GM19455 (cell line): Measurements from ENCODE around the gene PIGM.

Source experiments
- ATAC-seq: cut with Tn5 transposase; IDR thresholded peaks from one replicate; pipeline ENCODE4 v1.9.1; 2021; ENCODE audit not compliant: unreplicated experiment

Gene PIGM

GRCh38 chr1:160022330-160023310, 9.2 kb downstream of the PIGM start:
- no peak for ATAC-seq

- no peak for ATAC-seq
These were observed 10.3 kb downstream of the PIGM start for GRCh38 chr1:160021376-160022074.

DNA sequence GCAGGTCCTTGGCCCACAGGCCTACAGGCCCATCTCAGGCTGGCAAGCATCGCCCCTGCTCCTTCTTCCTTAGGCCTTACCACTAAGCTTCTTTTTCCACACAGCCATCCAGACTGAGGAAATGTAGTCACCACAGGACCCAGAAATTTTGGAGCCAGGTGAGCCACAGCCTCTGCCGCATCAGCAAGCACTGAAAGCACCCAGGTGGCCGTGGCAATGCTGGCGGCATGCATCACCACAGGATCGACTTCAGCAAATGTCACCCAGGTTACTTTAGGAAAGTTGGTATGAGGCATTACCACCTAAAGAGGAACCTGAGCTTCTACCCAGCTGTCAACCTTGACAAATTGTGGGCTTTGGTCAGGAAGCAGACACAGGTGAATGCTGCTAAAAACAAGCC, 11.6 kb downstream of the PIGM start:
- no peak for ATAC-seq

- no peak for ATAC-seq
These were observed 12.9 kb downstream of the PIGM start for GRCh38 chr1:160018900-160019299.

DNA sequence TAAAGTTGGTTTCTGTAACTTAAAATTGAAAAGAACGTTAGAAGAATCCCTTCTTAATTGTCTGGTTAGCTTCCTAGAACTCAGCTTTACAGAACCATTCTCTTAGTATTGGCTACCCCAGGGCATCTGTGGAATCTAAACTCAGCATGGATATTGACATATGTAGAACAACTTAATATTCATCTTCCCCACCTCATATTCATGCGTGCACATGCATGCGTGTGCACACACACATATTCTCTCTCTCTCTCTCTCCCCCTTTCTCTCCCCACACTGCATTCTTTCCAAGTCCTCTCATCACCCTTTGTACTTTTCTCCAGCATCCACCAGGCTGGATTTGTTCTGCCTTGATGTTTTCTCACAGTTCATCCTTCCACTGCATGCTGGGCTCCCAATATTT, 13.4 kb downstream of the PIGM start:
- ATAC-seq = no peak

GRCh38 chr1:160017592-160017991, 14.2 kb downstream of the PIGM start:
- ATAC-seq = no peak

DNA sequence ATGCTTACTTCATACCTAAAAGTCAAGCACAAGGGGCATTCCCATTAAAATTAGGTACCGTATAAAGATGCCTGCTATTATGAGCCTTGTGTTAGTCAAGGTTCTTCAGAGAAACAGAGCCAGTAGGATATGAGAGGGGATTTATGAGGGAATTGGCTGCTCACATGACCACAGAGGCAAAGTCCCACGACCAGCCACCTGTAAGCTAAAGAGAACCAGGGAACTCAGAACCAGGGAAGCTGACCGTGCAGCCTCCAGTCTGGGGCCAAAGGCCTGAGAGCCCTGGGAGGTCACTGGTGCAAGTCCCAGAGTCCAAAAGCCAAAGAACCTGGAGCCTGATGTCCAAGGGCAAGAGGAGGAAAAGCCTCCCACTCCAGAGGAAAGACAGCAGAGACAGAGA, 20.0 kb downstream of the PIGM start:
- no peak for ATAC-seq

- no peak for ATAC-seq
These were observed 22.0 kb downstream of the PIGM start for GRCh38 chr1:160009801-160010200.

DNA sequence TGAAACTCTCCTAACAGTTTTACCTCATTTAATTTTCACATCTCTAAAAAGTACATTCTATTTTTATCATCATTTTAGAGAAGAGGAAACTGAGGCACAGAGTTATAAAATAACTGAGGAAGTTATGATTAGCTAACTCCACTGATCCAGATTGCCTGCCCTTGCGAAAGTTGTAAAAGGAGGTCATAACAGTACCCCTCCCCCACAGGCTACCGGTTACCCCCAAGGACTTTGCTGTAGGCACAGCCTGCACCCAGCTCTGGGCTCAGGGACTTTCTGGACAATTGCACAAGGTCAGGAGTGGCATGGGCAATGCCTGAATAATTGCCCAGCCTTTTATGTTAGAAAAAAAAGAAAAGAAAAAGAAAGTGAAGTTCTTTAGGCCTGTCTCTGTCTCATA, 22.7 kb downstream of the PIGM start:
- ATAC-seq = no peak

DNA sequence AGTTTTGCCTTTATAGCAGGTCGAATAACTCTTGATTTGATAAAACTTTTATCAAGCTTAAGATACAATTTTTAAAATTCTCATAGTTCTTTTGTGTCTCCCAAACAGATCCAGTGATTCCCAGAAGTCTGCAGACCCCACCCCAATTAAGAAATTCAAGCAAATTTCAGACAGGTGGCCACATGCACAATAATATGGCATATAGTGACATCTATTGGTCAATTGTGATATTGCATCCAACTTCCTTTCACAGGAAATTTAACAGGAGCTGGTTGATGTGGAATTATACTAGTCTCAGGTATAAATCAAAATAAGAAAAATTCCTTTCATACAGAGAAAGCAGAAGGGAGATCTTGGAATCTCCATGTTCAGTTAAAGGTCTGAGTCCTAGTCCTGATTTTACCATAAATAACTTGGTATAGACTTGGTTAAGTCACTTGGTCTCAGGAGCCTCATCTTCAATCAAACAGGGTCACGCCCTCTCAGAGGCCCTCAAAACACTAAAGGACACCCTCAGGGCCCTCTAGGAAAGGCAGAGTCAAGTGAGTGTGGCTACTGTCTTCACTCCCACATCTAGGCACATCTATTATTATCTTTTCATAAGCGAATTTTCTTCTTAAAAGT, 24.1 kb downstream of the PIGM start:
- ATAC-seq = no peak

DNA sequence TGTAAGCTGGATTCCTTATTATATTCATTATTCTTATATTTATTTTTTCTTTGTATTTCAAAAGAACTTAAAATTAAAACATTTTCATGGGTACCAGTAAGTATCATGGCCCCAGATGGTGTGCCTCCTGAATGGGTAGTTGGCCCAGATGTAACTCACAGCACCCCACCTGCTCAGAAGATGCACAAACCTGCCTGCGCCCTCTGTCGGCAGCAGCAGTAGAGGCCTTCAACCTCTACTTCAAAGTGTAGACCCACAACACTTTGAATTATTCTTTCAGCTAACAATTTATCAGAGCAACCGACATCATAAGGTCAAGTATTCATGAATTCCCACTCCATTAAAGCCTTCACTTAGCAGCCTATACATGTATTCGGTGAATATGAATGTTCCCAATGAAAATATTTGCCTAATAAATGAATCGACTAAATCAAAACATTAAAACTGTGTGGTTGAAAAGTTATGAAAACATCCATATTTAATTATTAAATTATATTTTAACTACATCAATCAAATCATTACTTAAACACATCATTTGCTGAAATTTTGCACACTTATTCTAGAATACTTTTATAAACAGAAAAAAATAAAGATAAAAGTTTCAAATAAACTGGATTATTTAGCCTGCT, 25.4 kb downstream of the PIGM start:
- ATAC-seq = no peak

GRCh38 chr1:160005070-160005469, 26.7 kb downstream of the PIGM start:
- no peak for ATAC-seq

DNA sequence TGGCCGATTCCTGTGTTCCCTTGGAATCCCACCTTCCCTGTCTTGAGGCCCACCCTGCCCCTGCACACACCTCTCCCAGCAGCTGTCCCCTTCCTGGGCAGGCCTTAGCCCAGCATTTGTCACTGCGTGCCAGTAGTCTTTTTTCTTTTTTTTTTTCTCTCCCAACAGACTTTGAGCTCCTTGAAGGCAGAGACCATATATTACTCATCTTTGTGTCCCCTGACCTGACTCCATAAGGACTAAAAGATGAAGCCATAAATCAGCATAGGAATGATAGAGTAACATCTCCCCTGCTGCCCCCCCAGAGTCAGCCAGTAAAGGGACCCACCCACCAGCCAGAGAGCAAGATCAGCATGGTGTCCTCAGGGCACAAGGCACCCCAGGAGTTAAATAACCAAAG, 27.4 kb downstream of the PIGM start:
- ATAC-seq = no peak

- ATAC-seq = no peak
These were observed 27.8 kb downstream of the PIGM start for GRCh38 chr1:160004001-160004400.

DNA sequence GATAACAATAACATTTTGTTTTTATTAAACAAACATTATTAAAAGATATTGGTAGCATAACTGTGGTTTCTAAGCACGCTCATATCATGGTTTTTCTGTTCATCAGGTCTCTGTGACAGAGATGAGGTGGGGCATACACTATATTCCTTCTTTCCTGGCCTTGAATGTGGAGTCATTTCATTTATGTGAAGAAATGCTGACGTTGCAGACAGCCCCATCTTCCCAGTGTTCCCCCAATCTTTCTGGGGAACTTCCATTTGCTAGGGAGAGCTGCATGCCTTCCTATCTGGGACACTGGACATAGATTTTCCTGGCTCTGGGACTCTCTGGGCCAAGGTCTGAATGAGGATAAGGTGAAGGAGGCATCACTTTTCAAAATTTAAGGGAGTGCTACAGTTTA, 30.4 kb downstream of the PIGM start:
- no peak for ATAC-seq

- ATAC-seq = no peak
These were observed 32.6 kb downstream of the PIGM start for GRCh38 chr1:159999204-159999603.

DNA sequence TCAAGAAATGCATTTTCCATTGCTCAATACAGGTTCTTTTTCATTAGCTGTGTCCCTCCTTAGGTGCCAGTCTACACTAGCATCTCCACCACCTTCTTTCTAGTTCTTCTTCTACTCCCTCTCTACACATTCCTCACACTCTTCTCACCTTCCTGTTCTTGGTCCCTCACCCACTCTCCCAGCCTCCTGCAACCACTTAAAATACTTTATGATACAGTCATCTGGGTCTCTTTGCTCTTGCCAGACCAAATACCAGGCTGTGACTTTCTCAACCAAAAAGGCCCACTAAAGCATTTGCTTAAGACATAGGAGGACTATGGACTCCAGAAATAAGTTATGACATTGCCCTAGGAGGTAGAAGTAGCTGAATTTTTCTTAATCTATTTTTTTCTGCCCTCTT, 35.1 kb downstream of the PIGM start:
- no peak for ATAC-seq

GRCh38 chr1:159994896-159995295, 36.9 kb downstream of the PIGM start:
- no peak for ATAC-seq

DNA sequence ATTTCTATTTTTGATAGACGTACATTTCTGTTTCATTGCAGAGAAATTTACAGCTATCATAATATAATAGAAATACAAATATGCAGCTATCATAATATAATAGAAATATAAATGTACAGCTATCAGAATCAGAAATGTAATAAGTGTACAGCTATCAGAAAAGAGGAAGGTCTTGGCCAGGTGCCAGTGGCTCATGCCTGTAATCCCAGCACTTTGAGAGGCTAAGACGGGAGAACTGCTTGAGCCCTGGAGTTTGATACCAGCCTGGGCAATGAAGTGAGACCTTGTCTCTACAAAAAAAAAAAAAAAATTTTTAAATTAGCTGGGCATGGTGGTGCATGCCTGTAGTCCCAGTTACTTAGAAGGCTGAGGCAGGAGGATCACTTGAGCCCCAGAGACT, 37.9 kb downstream of the PIGM start:
- no peak for ATAC-seq

GRCh38 chr1:159992161-159992560, 39.6 kb downstream of the PIGM start:
- ATAC-seq = no peak

DNA sequence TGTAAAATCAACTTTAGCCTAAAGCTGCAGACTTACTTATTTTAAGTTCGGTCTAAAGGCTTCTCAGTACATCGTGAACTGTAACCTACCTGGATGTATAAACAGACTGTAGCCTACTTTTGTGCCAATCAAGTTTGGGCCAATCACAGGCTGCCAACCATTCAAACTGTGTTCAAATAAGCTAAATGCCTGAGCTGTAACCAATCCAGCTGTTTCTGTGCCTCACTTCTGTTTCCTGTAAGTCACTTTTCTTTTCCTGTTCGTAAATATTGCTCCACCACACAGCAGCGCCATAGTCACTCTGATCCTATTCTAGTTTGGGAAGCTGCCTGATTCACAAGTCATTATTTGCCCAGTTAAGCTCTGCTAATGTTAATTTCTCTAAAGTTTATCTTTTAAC, 40.3 kb downstream of the PIGM start:
- no peak for ATAC-seq
